OCI-M2 (cell line): ENCODE data around the gene PRRC1.

Source experiments
- DNase-seq: peaks from one replicate; lab custom pipeline; 2025; ENCODE audit not compliant: unreplicated experiment; lab: John Stamatoyannopoulos, UW

PRRC1 gene

GRCh38 chr5:127574852-127575679 lies 57.6 kb downstream of the PRRC1 start:
- no peak for DNase-seq

GRCh38 chr5:127577458-127577857 lies 60.0 kb downstream of the PRRC1 start:
- no peak for DNase-seq

- no peak for DNase-seq
Measured at GRCh38 chr5:127580731-127581130, 63.3 kb downstream of the PRRC1 start.

GRCh38 chr5:127581450-127581849 lies 64.0 kb downstream of the PRRC1 start:
- no peak for DNase-seq

GRCh38 chr5:127582773-127583370 lies 65.4 kb downstream of the PRRC1 start:
- DNase-seq, result no peak

- DNase-seq, result no peak
Measured at GRCh38 chr5:127583866-127584265, 66.4 kb downstream of the PRRC1 start.

GRCh38 chr5:127585661-127586060 lies 68.2 kb downstream of the PRRC1 start:
- DNase-seq, result no peak

- DNase-seq, result no peak
Measured at GRCh38 chr5:127586066-127586770, 68.8 kb downstream of the PRRC1 start.

GRCh38 chr5:127586811-127587210 lies 69.4 kb downstream of the PRRC1 start:
- DNase-seq, result no peak

GRCh38 chr5:127587246-127587917 lies 69.9 kb downstream of the PRRC1 start:
- DNase-seq, result no peak

GRCh38 chr5:127588368-127588767 lies 70.9 kb downstream of the PRRC1 start:
- DNase-seq, result no peak

- DNase-seq, result no peak
Measured at GRCh38 chr5:127589309-127590030, 72.0 kb downstream of the PRRC1 start.

- no peak for DNase-seq
Measured at GRCh38 chr5:127590156-127590722, 72.8 kb downstream of the PRRC1 start.

- no peak for DNase-seq
Measured at GRCh38 chr5:127595484-127596368, 78.3 kb downstream of the PRRC1 start.

GRCh38 chr5:127596501-127596900 lies 79.1 kb downstream of the PRRC1 start:
- DNase-seq, result no peak

GRCh38 chr5:127599320-127599719 lies 81.9 kb downstream of the PRRC1 start:
- DNase-seq, result no peak

- DNase-seq, result no peak
Measured at GRCh38 chr5:127599847-127600246, 82.4 kb downstream of the PRRC1 start.

GRCh38 chr5:127601111-127601510 lies 83.7 kb downstream of the PRRC1 start:
- DNase-seq, result no peak

- no peak for DNase-seq
Measured at GRCh38 chr5:127601601-127602000, 84.2 kb downstream of the PRRC1 start.
